MM.1S (cell line): ENCODE data around the gene STAG1.

Experiments
- DNase-seq: peaks from one replicate; pipeline ENCODE4 v3.0.0-alpha.2; 2015
- H2AFZ ChIP-seq: fragments of 300-600 bp; sonication (generic); 2 replicates; pipeline ENCODE4 v1.6.0; 2016; ENCODE audit warnings: antibody characterized with exemption, low read length
- H3F3A ChIP-seq: fragments of 300-600 bp; sonication (generic); 2 replicates; pipeline ENCODE4 v1.6.1; 2016; ENCODE audit warnings: mild to moderate bottlenecking, antibody characterized with exemption, low read length, moderate library complexity, mixed read lengths; ENCODE audit not compliant: insufficient read depth
- H3K27ac ChIP-seq: fragments of 300-600 bp; sonication (generic); 2 replicates; pipeline ENCODE4 v1.5.1; 2016; ENCODE audit warnings: mild to moderate bottlenecking, low read length
- H3K27me3 ChIP-seq: fragments of 300-600 bp; sonication (generic); replicated peaks from 2 replicates; pipeline ENCODE4 v1.6.0; 2016; ENCODE audit warnings: low read length; ENCODE audit not compliant: insufficient read depth
- H3K36me3 ChIP-seq: fragments of 300-600 bp; sonication (generic); replicated peaks from 2 replicates; pipeline ENCODE4 v1.6.1; 2016; ENCODE audit warnings: mild to moderate bottlenecking, low read length, mixed read lengths; ENCODE audit not compliant: insufficient read depth
- H3K4me1 ChIP-seq: fragments of 300-600 bp; sonication (generic); 2 replicates; pipeline ENCODE4 v1.6.1; 2016; ENCODE audit warnings: low read length, mixed read lengths
- H3K4me2 ChIP-seq: fragments of 300-600 bp; sonication (generic); 2 replicates; pipeline ENCODE4 v1.6.0; 2016; ENCODE audit warnings: low read depth, low read length
- H3K4me3 ChIP-seq: fragments of 300-600 bp; sonication (generic); 2 replicates; pipeline ENCODE4 v1.5.1; 2016; ENCODE audit warnings: low read length, mixed read lengths
- H3K79me2 ChIP-seq: fragments of 300-600 bp; sonication (generic); 2 replicates; pipeline ENCODE4 v1.6.1; 2016; ENCODE audit warnings: mixed run types, low read length, mixed read lengths
- H3K9ac ChIP-seq: fragments of 300-600 bp; sonication (generic); 2 replicates; pipeline ENCODE4 v1.6.1; 2016; ENCODE audit warnings: low read length, mixed read lengths
- H3K9me2 ChIP-seq: fragments of 300-600 bp; sonication (generic); replicated peaks from 2 replicates; pipeline ENCODE4 v1.6.1; 2016; ENCODE audit warnings: mild to moderate bottlenecking, low read length, mixed read lengths; ENCODE audit not compliant: insufficient read depth
- H3K9me3 ChIP-seq: fragments of 300-600 bp; sonication (generic); replicated peaks from 2 replicates; pipeline ENCODE4 v1.6.1; 2016; ENCODE audit warnings: mild to moderate bottlenecking, low read length, mixed read lengths; ENCODE audit not compliant: insufficient read depth
- H4K20me1 ChIP-seq: fragments of 300-600 bp; sonication (generic); 2 replicates; pipeline ENCODE4 v1.6.1; 2016; ENCODE audit warnings: mild to moderate bottlenecking, low read length, moderate library complexity, mixed read lengths; ENCODE audit not compliant: insufficient read depth
- EZH2 ChIP-seq: fragments of 300-600 bp; sonication (generic); optimal IDR thresholded peaks from 2 replicates; pipeline ENCODE3; 2017; ENCODE audit warnings: low read depth, mild to moderate bottlenecking, antibody characterized with exemption, low read length, mixed read lengths
- EZH2phosphoT487 ChIP-seq: fragments of 300-600 bp; sonication (generic); IDR thresholded peaks from 2 replicates; pipeline ENCODE4 v1.6.1; 2018; ENCODE audit warnings: antibody characterized with exemption, low read length
- TF ChIP-seq, protein P1 (sequence below): fragments of 300-600 bp; sonication (generic); IDR thresholded peaks from 2 replicates; pipeline ENCODE4 v1.5.1; 2016; ENCODE audit warnings: antibody characterized with exemption, low read length, mixed read lengths

Gene STAG1

DNA sequence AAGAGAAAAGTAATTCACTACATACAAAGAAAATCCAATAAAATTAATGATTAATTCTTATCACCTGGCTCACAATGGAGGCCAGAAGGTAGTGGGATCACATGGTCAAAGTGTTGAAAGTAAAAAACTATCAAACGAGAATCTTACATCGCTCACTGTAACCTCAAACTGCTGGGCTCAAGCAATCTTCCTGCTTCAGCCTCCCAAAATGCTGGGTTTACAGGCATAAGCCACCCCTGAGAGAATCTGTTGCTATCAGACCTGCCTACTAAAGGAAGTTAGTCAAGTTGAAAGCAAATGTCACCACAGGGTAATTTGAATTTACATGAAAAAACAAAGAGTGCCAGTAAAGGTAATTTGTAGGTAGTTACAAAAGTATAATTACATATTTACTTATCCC, 398.7 kb downstream of the STAG1 start:
- Histone ChIP-seq H3K4me2 (no peak overlapping the region), H3F3A (peaks cover 5% of the 10 kb centered on the region), H3K79me2 (no peaks in the 10 kb centered on the region), H3K9me2 (no peaks in the 10 kb centered on the region), H3K9ac (no peak overlapping the region), H3K4me1 (no peaks in the 10 kb centered on the region), H4K20me1 (no peaks in the 10 kb centered on the region), H3K4me3 (no peak overlapping the region), H3K27ac (no peak overlapping the region), H3K36me3 (no peaks in the 10 kb centered on the region; the same call in 1 of the 2 replicates), H3K27me3 (no peaks in the 10 kb centered on the region), H2AFZ (no peak overlapping the region), H3K9me3 (no peaks in the 10 kb centered on the region)
- TF ChIP-seq EZH2phosphoT487 (no peak), EZH2 (no peak)
- TF ChIP-seq, protein P1, sequence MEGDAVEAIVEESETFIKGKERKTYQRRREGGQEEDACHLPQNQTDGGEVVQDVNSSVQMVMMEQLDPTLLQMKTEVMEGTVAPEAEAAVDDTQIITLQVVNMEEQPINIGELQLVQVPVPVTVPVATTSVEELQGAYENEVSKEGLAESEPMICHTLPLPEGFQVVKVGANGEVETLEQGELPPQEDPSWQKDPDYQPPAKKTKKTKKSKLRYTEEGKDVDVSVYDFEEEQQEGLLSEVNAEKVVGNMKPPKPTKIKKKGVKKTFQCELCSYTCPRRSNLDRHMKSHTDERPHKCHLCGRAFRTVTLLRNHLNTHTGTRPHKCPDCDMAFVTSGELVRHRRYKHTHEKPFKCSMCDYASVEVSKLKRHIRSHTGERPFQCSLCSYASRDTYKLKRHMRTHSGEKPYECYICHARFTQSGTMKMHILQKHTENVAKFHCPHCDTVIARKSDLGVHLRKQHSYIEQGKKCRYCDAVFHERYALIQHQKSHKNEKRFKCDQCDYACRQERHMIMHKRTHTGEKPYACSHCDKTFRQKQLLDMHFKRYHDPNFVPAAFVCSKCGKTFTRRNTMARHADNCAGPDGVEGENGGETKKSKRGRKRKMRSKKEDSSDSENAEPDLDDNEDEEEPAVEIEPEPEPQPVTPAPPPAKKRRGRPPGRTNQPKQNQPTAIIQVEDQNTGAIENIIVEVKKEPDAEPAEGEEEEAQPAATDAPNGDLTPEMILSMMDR: no peak
- no peak for DNase-seq

DNA sequence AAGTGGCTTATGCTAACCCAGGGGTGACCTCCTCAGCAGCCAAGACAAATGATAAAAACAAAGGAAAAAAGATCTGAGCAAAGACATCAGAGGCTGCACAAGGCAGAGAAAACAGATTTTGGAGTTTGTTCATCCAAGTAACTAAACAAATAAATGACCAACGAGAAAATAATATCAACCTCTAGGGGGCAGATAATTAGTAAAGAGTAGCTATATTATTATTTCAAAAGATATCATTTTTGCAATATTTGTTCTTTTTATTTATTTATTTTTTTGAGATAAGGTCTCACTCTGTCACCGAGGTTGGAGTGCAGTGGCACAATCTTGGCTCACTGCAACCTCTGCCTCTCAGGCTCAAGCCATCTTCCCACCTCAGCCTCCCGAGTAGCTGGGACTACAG, 400.3 kb downstream of the STAG1 start:
- DNase-seq: no peak
- no peak for TF ChIP-seq EZH2
- TF ChIP-seq, protein P1: peak; percentile 13; the same call in 1 of the 2 replicates
- Histone ChIP-seq H3K9me3 (no peaks in the 10 kb centered on the region), H2AFZ (no peak overlapping the region), H4K20me1 (no peaks in the 10 kb centered on the region), H3K27ac (no peak overlapping the region), H3K4me1 (no peaks in the 10 kb centered on the region), H3K27me3 (no peaks in the 10 kb centered on the region), H3K79me2 (no peaks in the 10 kb centered on the region), H3F3A (peaks cover 5% of the 10 kb centered on the region; the same call in 1 of the 2 replicates), H3K36me3 (no peaks in the 10 kb centered on the region; the same call in 1 of the 2 replicates), H3K9ac (no peak overlapping the region), H3K4me3 (no peak overlapping the region), H3K9me2 (no peaks in the 10 kb centered on the region), H3K4me2 (no peak overlapping the region)

DNA sequence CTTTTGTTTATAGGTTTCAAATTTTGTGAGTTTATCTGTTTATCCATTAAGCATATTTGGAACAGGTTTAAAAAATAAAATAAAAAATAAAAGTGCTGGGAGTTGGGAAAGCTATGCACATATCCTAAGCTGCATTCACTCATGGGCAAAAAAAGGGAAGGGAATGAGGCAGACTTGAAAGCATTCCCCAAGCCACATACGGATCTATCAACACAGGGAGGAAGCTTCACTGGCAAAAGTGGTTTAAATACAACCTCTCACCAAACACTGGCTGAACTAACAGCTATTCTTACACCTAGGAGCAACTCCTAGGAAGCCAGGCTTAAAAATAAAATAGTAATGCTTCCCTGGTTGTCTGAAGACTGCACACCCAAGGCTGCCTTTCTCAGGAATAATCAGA, 400.8 kb downstream of the STAG1 start:
- Histone ChIP-seq H3K4me3 (no peak overlapping the region), H3K27me3 (no peaks in the 10 kb centered on the region), H4K20me1 (no peaks in the 10 kb centered on the region), H3K27ac (no peak overlapping the region), H3K36me3 (no peaks in the 10 kb centered on the region; the same call in 1 of the 2 replicates), H3K9ac (no peak overlapping the region), H2AFZ (no peak overlapping the region), H3K4me2 (no peak overlapping the region), H3K4me1 (no peaks in the 10 kb centered on the region), H3K9me2 (no peaks in the 10 kb centered on the region), H3K9me3 (no peaks in the 10 kb centered on the region), H3F3A (peaks cover 5% of the 10 kb centered on the region; the same call in 1 of the 2 replicates), H3K79me2 (no peaks in the 10 kb centered on the region)
- TF ChIP-seq EZH2: no peak
- no peak for TF ChIP-seq EZH2phosphoT487
- TF ChIP-seq, protein P1: no peak
- DNase-seq: no peak
